SK-N-SH (cell line): Measurements from ENCODE around the gene ZNF22. TPM values are rescaled to one million over a fixed set of nuclear protein-coding genes. Genes with fewer than 3 reads are reported as not detected.

Experiments used
- CTCF ChIA-PET: fragments of 300-600, 350-600 bp; formaldehyde crosslinking; extraction: SDS; loops from one replicate; lab custom pipeline; 2021; lab: Yijun Ruan, JAX
- POLR2A ChIA-PET: fragments of 350-600 bp; sonication (Branson Sonifier 250); formaldehyde crosslinking; extraction: SDS; loops from one replicate; lab custom pipeline; 2020; ENCODE audit warnings: antibody characterized with exemption, inconsistent platforms; lab: Yijun Ruan, JAX
- DNase-seq: peaks from one replicate; pipeline ENCODE4 v3.0.0; 2012
- H2AFZ ChIP-seq: fragments of 200-600 bp; sonication (generic); 2 replicates; pipeline ENCODE4 v1.8.1; 2016; ENCODE audit warnings: antibody characterized with exemption, mild to moderate bottlenecking, low read depth
- H3F3A ChIP-seq: fragments of 200-600 bp; sonication (generic); replicated peaks from 2 replicates; pipeline ENCODE3; 2016; ENCODE audit warnings: antibody characterized with exemption, mild to moderate bottlenecking; ENCODE audit not compliant: insufficient read depth
- H3K27ac ChIP-seq, 2 experiments: fragments of 200-500 bp in 1 of 2; fragments of 200-600 bp in 1 of 2; sonication (Bioruptor generic) in 1 of 2; sonication (generic), shearing (Covaris generic) in 1 of 2; 2 replicates each; pipeline versions ENCODE4 v1.5.1 to v1.6.1; 2014 to 2016; ENCODE audit warnings: low read depth in 2 of 2, inconsistent platforms in 1 of 2, low read length in 1 of 2, mild to moderate bottlenecking in 1 of 2, mixed read lengths in 1 of 2
- H3K27me3 ChIP-seq: fragments of 200-600 bp; sonication (generic), shearing (Covaris generic); 2 replicates; pipeline ENCODE4 v1.6.1; 2016; ENCODE audit warnings: mixed run types; ENCODE audit not compliant: insufficient read depth
- H3K36me3 ChIP-seq, 2 experiments: fragments of 200-500 bp in 1 of 2; fragments of 200-600 bp in 1 of 2; sonication (Bioruptor generic) in 1 of 2; sonication (generic) in 1 of 2; replicated peaks in 1 of 2; 2 replicates each; pipeline versions ENCODE3 to v1.5.1; 2014 to 2016; ENCODE audit warnings: low read length in 1 of 2, mild to moderate bottlenecking in 1 of 2; ENCODE audit not compliant: insufficient read depth in 2 of 2, control insufficient read depth in 1 of 2
- H3K4me1 ChIP-seq, 2 experiments: fragments of 200-500 bp in 1 of 2; fragments of 200-600 bp in 1 of 2; sonication (Bioruptor generic) in 1 of 2; sonication (generic), shearing (Covaris generic) in 1 of 2; 2 replicates each; pipeline versions ENCODE4 v1.5.1 to v1.6.1; 2014 to 2016; ENCODE audit warnings: low read depth in 1 of 2, low read length in 1 of 2, mixed run types in 1 of 2; ENCODE audit not compliant: insufficient read depth in 2 of 2, control insufficient read depth in 1 of 2
- H3K4me2 ChIP-seq: fragments of 200-600 bp; sonication (generic), shearing (Covaris generic); 2 replicates; pipeline ENCODE4 v1.6.1; 2017; ENCODE audit warnings: mixed run types
- H3K4me3 ChIP-seq, 2 experiments: fragments of 200-500 bp in 1 of 2; fragments of 200-600 bp in 1 of 2; sonication (Bioruptor generic) in 1 of 2; sonication (generic), shearing (Covaris generic) in 1 of 2; 2 replicates each; pipeline versions ENCODE4 v1.5.1 to v1.8.1; 2014 to 2016; ENCODE audit warnings: low read depth in 2 of 2, inconsistent platforms in 1 of 2, low read length in 1 of 2, mild to moderate bottlenecking in 1 of 2, mixed read lengths in 1 of 2, moderate library complexity in 1 of 2
- H3K79me2 ChIP-seq: fragments of 200-600 bp; sonication (generic); 2 replicates; pipeline ENCODE4 v1.8.1; 2017; ENCODE audit warnings: mild to moderate bottlenecking; ENCODE audit not compliant: insufficient read depth
- H3K9ac ChIP-seq: fragments of 200-600 bp; sonication (generic); 2 replicates; pipeline ENCODE4 v1.6.1; 2017; ENCODE audit warnings: mixed run types
- H3K9me2 ChIP-seq: fragments of 200-600 bp; sonication (generic); 2 replicates; pipeline ENCODE4 v1.6.1; 2017; ENCODE audit warnings: mixed run types
- H3K9me3 ChIP-seq: fragments of 200-600 bp; sonication (generic); 2 replicates; pipeline ENCODE4 v1.6.1; 2017; ENCODE audit warnings: mixed run types, mild to moderate bottlenecking, moderate library complexity
- H4K20me1 ChIP-seq: fragments of 200-600 bp; sonication (generic); 2 replicates; pipeline ENCODE4 v1.6.1; 2017; ENCODE audit warnings: mild to moderate bottlenecking, mixed run types; ENCODE audit not compliant: insufficient read depth
- CHD2 ChIP-seq: fragments of 150-350 bp; IDR thresholded peaks from 2 replicates; pipeline ENCODE4 v1.6.1; 2018; ENCODE audit warnings: low read length; ENCODE audit not compliant: partially characterized antibody
- EP300 ChIP-seq, 2 experiments: IDR thresholded peaks; 2 replicates each; pipeline versions ENCODE4 v1.4.0 to v1.6.1; 2012; ENCODE audit warnings: borderline replicate concordance in 1 of 2, low read depth in 1 of 2, low read length in 1 of 2
- EZH2phosphoT487 ChIP-seq: fragments of 200-600 bp; sonication (generic); IDR thresholded peaks from 2 replicates; pipeline ENCODE4 v1.6.1; 2017; ENCODE audit warnings: low read depth, mixed run types, mild to moderate bottlenecking, antibody characterized with exemption, moderate library complexity, borderline replicate concordance
- FOSL2 ChIP-seq: IDR thresholded peaks from 2 replicates; pipeline ENCODE4 v1.4.0; 2012; ENCODE audit warnings: low read depth, mild to moderate bottlenecking, moderate library complexity, borderline replicate concordance
- FOXM1 ChIP-seq: IDR thresholded peaks from 2 replicates; pipeline ENCODE4 v1.4.0; 2012; ENCODE audit warnings: low read depth, mild to moderate bottlenecking
- MEF2A ChIP-seq: IDR thresholded peaks from 2 replicates; pipeline ENCODE4 v1.4.0; 2012; ENCODE audit warnings: low read depth, borderline replicate concordance
- NFIC ChIP-seq: IDR thresholded peaks from 2 replicates; pipeline ENCODE4 v1.4.0; 2012; ENCODE audit warnings: borderline replicate concordance
- POLR2AphosphoS5 ChIP-seq: IDR thresholded peaks from 2 replicates; pipeline ENCODE4 v1.6.1; 2012; ENCODE audit warnings: low read depth, low read length
- RAD21 ChIP-seq: IDR thresholded peaks from 2 replicates; pipeline ENCODE4 v1.6.1; 2012; ENCODE audit warnings: mild to moderate bottlenecking, low read length
- TCF12 ChIP-seq: IDR thresholded peaks from 2 replicates; pipeline ENCODE4 v1.4.0; 2012
- TEAD4 ChIP-seq: IDR thresholded peaks from 2 replicates; pipeline ENCODE4 v1.4.0; 2012; ENCODE audit warnings: mild to moderate bottlenecking, borderline replicate concordance; ENCODE audit not compliant: insufficient read depth
- YY1 ChIP-seq: IDR thresholded peaks from 2 replicates; pipeline ENCODE4 v1.4.0; 2012; ENCODE audit warnings: low read depth, mild to moderate bottlenecking
- WGBS: methylation state at CpG from one replicate; pipeline ENCODE4 v1.1.6; 2017; ENCODE audit warnings: low lambda C conversion rate; 5-methylcytosine and 5-hydroxymethylcytosine counted together
- polyA plus RNA-seq, 3 experiments: library from polyadenylated mRNA; depleted of rRNA; stranded (reverse); fragments of >200 nt; gene quantifications; 2 replicates each; pipeline ENCODE4 v1.2.3, GENCODE V29; 2012
- TF ChIP-seq, protein P1 (sequence below): IDR thresholded peaks from 2 replicates; pipeline ENCODE4 v1.6.1; 2012; ENCODE audit warnings: mild to moderate bottlenecking, low read depth, low read length, moderate library complexity
- TF ChIP-seq, protein P2 (sequence below): IDR thresholded peaks from 2 replicates; pipeline ENCODE4 v1.4.0; 2012; ENCODE audit warnings: low read depth
- TF ChIP-seq, protein P3 (sequence below): fragments of 200-600 bp; sonication (generic); IDR thresholded peaks from 2 replicates; pipeline ENCODE4 v1.6.1; 2017; ENCODE audit warnings: antibody characterized with exemption, mild to moderate bottlenecking, moderate library complexity
- TF ChIP-seq, protein P4 (sequence below): IDR thresholded peaks from 2 replicates; pipeline ENCODE4; 2012
- TF ChIP-seq, protein P5 (sequence below): IDR thresholded peaks from 2 replicates; pipeline ENCODE4 v1.4.0; 2012; ENCODE audit warnings: low read depth, borderline replicate concordance

ZNF22 gene
- polyA plus RNA-seq, 1 of the 3 experiments (the other 2 are of a cell fraction): 10.2 TPM

DNA sequence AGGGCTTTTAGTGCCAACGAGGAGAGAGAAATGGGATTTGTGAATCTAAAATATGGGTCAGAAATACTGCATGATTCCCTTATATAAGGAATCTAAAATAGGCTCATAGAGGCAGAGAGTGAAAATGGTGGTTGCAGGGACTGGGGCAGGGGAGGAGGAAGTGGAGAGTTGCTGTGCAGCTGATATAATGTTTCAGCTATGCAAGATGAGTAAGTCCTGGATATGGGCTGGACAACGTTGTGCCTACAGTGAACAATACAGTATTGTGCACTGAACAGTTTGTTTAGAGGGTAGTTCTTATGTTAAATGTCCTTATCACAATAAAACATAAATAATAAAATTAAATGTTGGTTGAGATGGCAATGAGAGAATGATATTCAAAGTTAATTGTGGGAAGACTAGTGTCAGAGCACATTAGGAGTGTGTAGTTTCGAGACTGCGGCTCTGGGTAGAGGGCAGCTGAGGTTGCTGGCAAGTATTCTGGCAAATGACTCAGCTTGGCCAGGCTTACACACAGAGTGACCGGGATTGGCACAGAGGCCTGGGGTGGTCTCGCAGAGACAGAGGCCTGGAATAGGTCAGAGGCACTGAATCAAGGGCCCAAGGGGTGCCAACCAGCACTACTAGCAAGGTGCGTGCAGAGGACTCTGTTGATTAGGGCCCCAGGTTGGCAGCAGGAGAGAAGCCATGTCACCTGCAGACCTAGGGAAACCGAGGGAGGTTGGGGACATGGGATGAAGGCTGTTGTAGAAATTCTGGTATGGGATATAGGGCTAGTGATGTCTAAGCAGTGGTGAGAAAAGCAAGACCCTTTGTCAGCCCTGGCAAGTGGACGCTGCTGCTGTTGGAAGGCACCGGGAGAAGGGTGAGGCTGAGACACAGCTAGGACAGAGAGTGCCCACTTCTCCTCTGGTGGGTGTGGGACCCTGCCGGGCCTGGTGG is 19.3 kb upstream of the ZNF22 start:
- ChIA-PET POLR2A (no interaction called here), CTCF (interaction anchor here (0.8 to 10.6 kb wide), 2 partner anchors 27 to 49 kb away, joined by 3 to 121 read pairs; no protein-coding TSS in a partner anchor)
- H3K4me3 ChIP-seq: no peak overlapping the region
- peak overlapping the region; percentile 77; the same call in 1 of the 2 replicates for H2AFZ ChIP-seq
- peak overlapping the region; percentile 24 for H3K4me2 ChIP-seq
- no peaks in the 10 kb centered on the region for H3K9me2 ChIP-seq
- DNase-seq: no peak
- H3K9ac ChIP-seq: peak overlapping the region; percentile 62
- peaks cover 20% of the 10 kb centered on the region for H3F3A ChIP-seq
- H3K9me3 ChIP-seq: no peaks in the 10 kb centered on the region
- H3K4me1 ChIP-seq: peaks cover 29 to 52% of the 10 kb centered on the region in 2 experiments; a peak in 3 of 4 replicates
- TF ChIP-seq RAD21 (no peak), TCF12 (peak; percentile 63; the same call in 1 of the 2 replicates), POLR2AphosphoS5 (peak; percentile 45; the same call in 1 of the 2 replicates), TEAD4 (peak; percentile 20; the same call in 1 of the 2 replicates), NFIC (peak; percentile 94), CHD2 (no peak), FOSL2 (peak; percentile 62), EP300 (IDR thresholded peaks at IDR 0.05; ENCODE audit: borderline replicate concordance in 1 of 2, low read depth in 1 of 2, low read length in 1 of 2) (no peak; a peak in 1 of 4 replicates), YY1 (peak; percentile 68; the same call in 1 of the 2 replicates), EZH2phosphoT487 (no peak), MEF2A (no peak), FOXM1 (no peak)
- TF ChIP-seq, protein P1, sequence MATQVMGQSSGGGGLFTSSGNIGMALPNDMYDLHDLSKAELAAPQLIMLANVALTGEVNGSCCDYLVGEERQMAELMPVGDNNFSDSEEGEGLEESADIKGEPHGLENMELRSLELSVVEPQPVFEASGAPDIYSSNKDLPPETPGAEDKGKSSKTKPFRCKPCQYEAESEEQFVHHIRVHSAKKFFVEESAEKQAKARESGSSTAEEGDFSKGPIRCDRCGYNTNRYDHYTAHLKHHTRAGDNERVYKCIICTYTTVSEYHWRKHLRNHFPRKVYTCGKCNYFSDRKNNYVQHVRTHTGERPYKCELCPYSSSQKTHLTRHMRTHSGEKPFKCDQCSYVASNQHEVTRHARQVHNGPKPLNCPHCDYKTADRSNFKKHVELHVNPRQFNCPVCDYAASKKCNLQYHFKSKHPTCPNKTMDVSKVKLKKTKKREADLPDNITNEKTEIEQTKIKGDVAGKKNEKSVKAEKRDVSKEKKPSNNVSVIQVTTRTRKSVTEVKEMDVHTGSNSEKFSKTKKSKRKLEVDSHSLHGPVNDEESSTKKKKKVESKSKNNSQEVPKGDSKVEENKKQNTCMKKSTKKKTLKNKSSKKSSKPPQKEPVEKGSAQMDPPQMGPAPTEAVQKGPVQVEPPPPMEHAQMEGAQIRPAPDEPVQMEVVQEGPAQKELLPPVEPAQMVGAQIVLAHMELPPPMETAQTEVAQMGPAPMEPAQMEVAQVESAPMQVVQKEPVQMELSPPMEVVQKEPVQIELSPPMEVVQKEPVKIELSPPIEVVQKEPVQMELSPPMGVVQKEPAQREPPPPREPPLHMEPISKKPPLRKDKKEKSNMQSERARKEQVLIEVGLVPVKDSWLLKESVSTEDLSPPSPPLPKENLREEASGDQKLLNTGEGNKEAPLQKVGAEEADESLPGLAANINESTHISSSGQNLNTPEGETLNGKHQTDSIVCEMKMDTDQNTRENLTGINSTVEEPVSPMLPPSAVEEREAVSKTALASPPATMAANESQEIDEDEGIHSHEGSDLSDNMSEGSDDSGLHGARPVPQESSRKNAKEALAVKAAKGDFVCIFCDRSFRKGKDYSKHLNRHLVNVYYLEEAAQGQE: peak; percentile 22; the same call in 1 of the 2 replicates
- TF ChIP-seq, protein P2, sequence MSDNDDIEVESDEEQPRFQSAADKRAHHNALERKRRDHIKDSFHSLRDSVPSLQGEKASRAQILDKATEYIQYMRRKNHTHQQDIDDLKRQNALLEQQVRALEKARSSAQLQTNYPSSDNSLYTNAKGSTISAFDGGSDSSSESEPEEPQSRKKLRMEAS: peak; percentile 22; the same call in 1 of the 2 replicates
- TF ChIP-seq, protein P3, sequence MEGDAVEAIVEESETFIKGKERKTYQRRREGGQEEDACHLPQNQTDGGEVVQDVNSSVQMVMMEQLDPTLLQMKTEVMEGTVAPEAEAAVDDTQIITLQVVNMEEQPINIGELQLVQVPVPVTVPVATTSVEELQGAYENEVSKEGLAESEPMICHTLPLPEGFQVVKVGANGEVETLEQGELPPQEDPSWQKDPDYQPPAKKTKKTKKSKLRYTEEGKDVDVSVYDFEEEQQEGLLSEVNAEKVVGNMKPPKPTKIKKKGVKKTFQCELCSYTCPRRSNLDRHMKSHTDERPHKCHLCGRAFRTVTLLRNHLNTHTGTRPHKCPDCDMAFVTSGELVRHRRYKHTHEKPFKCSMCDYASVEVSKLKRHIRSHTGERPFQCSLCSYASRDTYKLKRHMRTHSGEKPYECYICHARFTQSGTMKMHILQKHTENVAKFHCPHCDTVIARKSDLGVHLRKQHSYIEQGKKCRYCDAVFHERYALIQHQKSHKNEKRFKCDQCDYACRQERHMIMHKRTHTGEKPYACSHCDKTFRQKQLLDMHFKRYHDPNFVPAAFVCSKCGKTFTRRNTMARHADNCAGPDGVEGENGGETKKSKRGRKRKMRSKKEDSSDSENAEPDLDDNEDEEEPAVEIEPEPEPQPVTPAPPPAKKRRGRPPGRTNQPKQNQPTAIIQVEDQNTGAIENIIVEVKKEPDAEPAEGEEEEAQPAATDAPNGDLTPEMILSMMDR: no peak
- TF ChIP-seq, protein P4, sequence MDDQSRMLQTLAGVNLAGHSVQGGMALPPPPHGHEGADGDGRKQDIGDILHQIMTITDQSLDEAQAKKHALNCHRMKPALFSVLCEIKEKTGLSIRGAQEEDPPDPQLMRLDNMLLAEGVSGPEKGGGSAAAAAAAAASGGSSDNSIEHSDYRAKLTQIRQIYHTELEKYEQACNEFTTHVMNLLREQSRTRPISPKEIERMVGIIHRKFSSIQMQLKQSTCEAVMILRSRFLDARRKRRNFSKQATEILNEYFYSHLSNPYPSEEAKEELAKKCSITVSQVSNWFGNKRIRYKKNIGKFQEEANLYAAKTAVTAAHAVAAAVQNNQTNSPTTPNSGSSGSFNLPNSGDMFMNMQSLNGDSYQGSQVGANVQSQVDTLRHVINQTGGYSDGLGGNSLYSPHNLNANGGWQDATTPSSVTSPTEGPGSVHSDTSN: no peak
- TF ChIP-seq, protein P5, sequence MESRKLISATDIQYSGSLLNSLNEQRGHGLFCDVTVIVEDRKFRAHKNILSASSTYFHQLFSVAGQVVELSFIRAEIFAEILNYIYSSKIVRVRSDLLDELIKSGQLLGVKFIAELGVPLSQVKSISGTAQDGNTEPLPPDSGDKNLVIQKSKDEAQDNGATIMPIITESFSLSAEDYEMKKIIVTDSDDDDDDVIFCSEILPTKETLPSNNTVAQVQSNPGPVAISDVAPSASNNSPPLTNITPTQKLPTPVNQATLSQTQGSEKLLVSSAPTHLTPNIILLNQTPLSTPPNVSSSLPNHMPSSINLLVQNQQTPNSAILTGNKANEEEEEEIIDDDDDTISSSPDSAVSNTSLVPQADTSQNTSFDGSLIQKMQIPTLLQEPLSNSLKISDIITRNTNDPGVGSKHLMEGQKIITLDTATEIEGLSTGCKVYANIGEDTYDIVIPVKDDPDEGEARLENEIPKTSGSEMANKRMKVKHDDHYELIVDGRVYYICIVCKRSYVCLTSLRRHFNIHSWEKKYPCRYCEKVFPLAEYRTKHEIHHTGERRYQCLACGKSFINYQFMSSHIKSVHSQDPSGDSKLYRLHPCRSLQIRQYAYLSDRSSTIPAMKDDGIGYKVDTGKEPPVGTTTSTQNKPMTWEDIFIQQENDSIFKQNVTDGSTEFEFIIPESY: no peak
- H3K27ac ChIP-seq: peak overlapping the region; percentile 75 to 95
- no peaks in the 10 kb centered on the region for H3K27me3 ChIP-seq
- peaks cover 8% of the 10 kb centered on the region for H3K79me2 ChIP-seq
- no peaks in the 10 kb centered on the region for H4K20me1 ChIP-seq
- 24% methylated on average over 10 of the region's 11 CpGs for WGBS
- no peaks in the 10 kb centered on the region for H3K36me3 ChIP-seq
